ENCODE results near the gene PDIA6. TPM values are rescaled to one million over a fixed set of nuclear protein-coding genes. Genes with fewer than 3 reads are reported as not detected.
A peak's percentile ranks its signal among the peaks of the same experiment; 100 is the strongest.

The PDIA6 gene
- total RNA-seq, 1 donor from 2014 or later: 582 TPM

- no peak for FAIRE-seq
- H3K4me3 ChIP-seq (ENCODE audit: low read depth, low read length): no peak overlapping the region
Observed at GRCh38 chr2:10835052-10835970, 22.7 kb upstream of the PDIA6 start.

DNA sequence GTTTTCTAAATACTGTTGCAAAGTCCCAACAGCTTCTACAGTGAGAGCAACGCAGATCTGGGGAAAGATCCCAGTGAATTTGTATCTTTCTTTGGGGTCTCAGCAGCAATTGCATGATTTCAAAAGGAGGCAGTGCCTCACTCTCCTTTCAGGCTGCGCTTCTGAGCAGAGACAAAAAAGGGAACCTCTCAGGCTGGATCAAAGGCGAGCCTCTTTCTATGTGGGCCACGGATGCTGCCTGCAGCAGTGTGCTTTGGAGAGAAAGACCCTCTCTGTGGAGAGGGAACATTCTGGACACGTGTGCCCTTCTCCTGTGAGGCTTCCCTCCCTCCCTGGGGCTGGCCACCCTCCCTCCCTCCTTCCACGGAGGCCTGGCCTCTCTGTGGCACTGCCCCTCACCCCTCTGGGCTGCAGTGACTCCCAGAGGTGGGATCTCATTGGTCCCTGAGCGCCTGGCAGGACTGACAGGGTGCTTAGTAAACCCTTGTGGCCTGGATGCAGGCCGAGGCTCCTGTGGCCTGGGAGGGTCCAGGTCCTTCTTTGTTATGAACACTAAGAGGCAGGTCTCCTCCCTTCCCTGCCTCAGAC, 21.6 kb upstream of the PDIA6 start:
- DNase-seq (ENCODE audit: low read depth) (no peak), FAIRE-seq (no peak)
- TF ChIP-seq, protein P1, sequence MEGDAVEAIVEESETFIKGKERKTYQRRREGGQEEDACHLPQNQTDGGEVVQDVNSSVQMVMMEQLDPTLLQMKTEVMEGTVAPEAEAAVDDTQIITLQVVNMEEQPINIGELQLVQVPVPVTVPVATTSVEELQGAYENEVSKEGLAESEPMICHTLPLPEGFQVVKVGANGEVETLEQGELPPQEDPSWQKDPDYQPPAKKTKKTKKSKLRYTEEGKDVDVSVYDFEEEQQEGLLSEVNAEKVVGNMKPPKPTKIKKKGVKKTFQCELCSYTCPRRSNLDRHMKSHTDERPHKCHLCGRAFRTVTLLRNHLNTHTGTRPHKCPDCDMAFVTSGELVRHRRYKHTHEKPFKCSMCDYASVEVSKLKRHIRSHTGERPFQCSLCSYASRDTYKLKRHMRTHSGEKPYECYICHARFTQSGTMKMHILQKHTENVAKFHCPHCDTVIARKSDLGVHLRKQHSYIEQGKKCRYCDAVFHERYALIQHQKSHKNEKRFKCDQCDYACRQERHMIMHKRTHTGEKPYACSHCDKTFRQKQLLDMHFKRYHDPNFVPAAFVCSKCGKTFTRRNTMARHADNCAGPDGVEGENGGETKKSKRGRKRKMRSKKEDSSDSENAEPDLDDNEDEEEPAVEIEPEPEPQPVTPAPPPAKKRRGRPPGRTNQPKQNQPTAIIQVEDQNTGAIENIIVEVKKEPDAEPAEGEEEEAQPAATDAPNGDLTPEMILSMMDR (IDR thresholded peaks at IDR 0.05; ENCODE audit: insufficient read depth, low read length, severe bottlenecking): no peak
- no peak overlapping the region for H3K4me3 ChIP-seq (ENCODE audit: low read depth, low read length)
- H3K36me3 ChIP-seq (ENCODE audit: control insufficient read depth, insufficient read depth, low read length): no peaks in the 10 kb centered on the region
- peaks cover 11% of the 10 kb centered on the region for H3K27me3 ChIP-seq (ENCODE audit: control insufficient read depth, insufficient read depth, low read length)

More at GRCh38 chr2:10835052-10835970, 22.7 kb upstream of the PDIA6 start:
- DNase-seq (ENCODE audit: low read depth): peak; percentile 30
- peaks cover 8% of the 10 kb centered on the region for H3K27me3 ChIP-seq (ENCODE audit: control insufficient read depth, insufficient read depth, low read length)
- H3K36me3 ChIP-seq (ENCODE audit: control insufficient read depth, insufficient read depth, low read length): no peaks in the 10 kb centered on the region
- TF ChIP-seq, protein P1 (IDR thresholded peaks at IDR 0.05; ENCODE audit: insufficient read depth, low read length, severe bottlenecking): peak; percentile 91

DNA sequence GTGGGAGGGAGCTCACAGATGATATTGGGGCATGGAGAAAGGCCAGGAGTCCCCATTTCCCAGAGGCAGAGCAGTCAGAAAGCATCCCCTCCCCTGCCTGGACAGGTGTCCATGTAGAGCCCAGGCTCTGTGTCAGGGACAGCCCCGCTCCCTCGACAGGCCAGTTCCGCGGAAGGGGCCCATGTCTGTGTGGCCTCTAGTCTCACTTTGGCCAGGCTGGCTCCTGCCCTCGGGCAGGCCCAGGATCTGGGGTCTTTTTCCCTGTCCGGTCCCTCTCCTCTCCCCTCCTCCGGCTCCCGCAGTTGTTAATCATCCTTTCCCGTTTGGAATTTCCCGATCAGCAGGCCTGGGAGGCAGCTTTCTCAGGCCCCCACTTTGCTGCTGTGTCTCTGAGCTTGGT, 20.4 kb upstream of the PDIA6 start:
- no peak for DNase-seq (ENCODE audit: low read depth)
- peaks cover 11% of the 10 kb centered on the region for H3K27me3 ChIP-seq (ENCODE audit: control insufficient read depth, insufficient read depth, low read length)

DNA sequence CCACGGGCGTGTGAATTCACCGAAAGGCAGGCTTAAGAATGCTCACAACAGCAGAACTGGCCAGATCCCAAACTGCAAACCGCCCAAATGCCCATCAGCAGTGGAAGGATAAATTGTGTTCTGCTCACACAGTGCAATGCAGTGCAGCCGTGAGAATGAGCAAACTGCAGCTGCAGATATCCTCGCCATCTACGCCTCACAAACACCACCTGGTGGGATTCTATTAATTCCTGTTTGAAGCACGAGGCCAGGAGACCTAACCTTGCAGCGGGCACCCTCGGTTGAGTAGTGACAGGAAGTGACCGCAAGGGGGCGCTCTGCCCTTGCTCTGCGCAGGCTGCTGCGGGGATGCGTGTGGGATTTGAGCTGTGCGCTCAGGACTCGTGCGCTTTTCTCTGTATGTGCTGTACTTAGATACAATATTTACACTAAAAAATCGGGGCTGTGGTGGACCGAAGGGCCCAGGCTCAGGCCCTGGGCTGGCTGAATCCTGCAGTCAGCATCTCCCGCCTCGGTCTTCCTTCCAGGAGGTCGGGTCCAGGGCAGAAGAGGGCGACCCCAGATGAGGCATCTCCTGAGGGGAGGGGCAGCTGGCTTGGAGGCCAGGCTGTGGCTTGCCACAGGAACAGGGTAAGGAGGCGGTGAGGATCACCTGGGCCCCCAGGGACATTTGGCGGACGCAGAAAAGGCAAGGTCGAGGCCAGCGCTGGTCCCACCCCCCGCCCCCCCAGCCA, 19.8 kb upstream of the PDIA6 start:
- TF ChIP-seq, protein P1 (IDR thresholded peaks at IDR 0.05; ENCODE audit: insufficient read depth, low read length, severe bottlenecking): peak; percentile 97
- FAIRE-seq: peak; percentile 62
- peak; percentile 56 for DNase-seq (ENCODE audit: low read depth)
- H3K36me3 ChIP-seq (ENCODE audit: control insufficient read depth, insufficient read depth, low read length): no peaks in the 10 kb centered on the region
- H3K4me3 ChIP-seq (ENCODE audit: low read depth, low read length): no peak overlapping the region
- peaks cover 11% of the 10 kb centered on the region for H3K27me3 ChIP-seq (ENCODE audit: control insufficient read depth, insufficient read depth, low read length)

More for the DNA sequence above, 20.4 kb upstream of the PDIA6 start:
- TF ChIP-seq, protein P1 (IDR thresholded peaks at IDR 0.05; ENCODE audit: insufficient read depth, low read length, severe bottlenecking): no peak
- Histone ChIP-seq H3K4me3 (ENCODE audit: low read depth, low read length) (no peak overlapping the region), H3K36me3 (ENCODE audit: control insufficient read depth, insufficient read depth, low read length) (no peaks in the 10 kb centered on the region)
- no peak for FAIRE-seq

DNA sequence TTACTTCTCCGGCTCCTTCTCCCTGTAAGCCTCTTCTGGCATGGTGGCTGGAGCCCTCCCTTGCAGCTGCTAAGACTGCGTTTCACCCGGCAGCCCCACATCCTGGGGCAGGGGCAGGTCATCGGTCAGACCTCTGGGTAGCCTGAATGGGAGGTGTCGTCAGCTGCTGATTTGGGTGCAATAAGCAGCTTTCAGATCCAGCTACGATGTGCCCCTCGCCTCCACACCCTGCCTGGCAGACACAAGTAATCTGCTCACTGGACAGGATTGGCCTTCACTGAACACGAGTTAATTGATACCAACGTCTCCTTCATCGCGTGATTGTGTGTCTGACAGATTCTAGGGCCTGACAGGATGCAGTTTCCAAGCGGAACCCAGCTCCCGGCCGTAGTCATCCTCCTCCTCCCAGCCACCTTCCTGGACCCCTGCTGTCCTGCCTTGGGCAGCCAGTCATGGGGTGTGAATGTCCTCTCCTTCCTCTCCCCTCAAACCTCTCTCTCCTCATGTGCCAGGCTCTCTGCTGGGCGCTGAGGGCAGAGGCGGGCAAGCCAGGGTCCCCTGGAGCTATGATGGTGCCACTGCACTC, 18.9 kb upstream of the PDIA6 start:
- Histone ChIP-seq H3K27me3 (ENCODE audit: control insufficient read depth, insufficient read depth, low read length) (peaks cover 11% of the 10 kb centered on the region), H3K36me3 (ENCODE audit: control insufficient read depth, insufficient read depth, low read length) (no peaks in the 10 kb centered on the region), H3K4me3 (ENCODE audit: low read depth, low read length) (no peak overlapping the region)
- no peak for FAIRE-seq
- no peak for DNase-seq (ENCODE audit: low read depth)
- TF ChIP-seq, protein P1 (IDR thresholded peaks at IDR 0.05; ENCODE audit: insufficient read depth, low read length, severe bottlenecking): no peak

All from bronchial epithelial cell (primary cell).